ENCODE data around the gene TRUB2. TPM values are rescaled to one million over a fixed set of nuclear protein-coding genes. Genes with fewer than 3 reads are reported as not detected.

TRUB2 gene
- total RNA-seq, 2 donors from 2014 or later, result 24.5 to 40.0 TPM

GRCh38 chr9:128335161-128335560 lies 12.9 kb upstream of the TRUB2 start:
- Histone ChIP-seq H3K36me3 (peaks cover 4% of the 10 kb centered on the region), H3K4me3 (no peak overlapping the region), H3K27me3 (no peaks in the 10 kb centered on the region), H3K27ac (no peak overlapping the region), H3K9ac (ENCODE audit: low read depth in 2 of 2, low read length in 2 of 2) (no peak overlapping the region), H3K9me3 (no peaks in the 10 kb centered on the region), H3K4me1 (no peaks in the 10 kb centered on the region)
- TF ChIP-seq CTCF (IDR thresholded peaks at IDR 0.05), result no peak
- intact Hi-C loops (cut with DNase I), result no loop called here
- DNase-seq, result no peak

GRCh38 chr9:128333451-128333869 lies 11.2 kb upstream of the TRUB2 start:
- H3K4me1 ChIP-seq, result no peaks in the 10 kb centered on the region
- no peak overlapping the region for H3K27ac ChIP-seq
- H3K36me3 ChIP-seq, result peaks cover 4% of the 10 kb centered on the region
- H3K4me3 ChIP-seq, result no peak overlapping the region
- no peaks in the 10 kb centered on the region for H3K27me3 ChIP-seq
- intact Hi-C loops (cut with DNase I), result no loop called here
- TF ChIP-seq CTCF (IDR thresholded peaks at IDR 0.05), result no peak
- H3K9me3 ChIP-seq, result no peaks in the 10 kb centered on the region
- DNase-seq, result no peak
- no peak overlapping the region for H3K9ac ChIP-seq (ENCODE audit: low read depth in 2 of 2, low read length in 2 of 2)

GRCh38 chr9:128325629-128326028 lies 3.4 kb upstream of the TRUB2 start:
- Histone ChIP-seq H3K27ac (no peak overlapping the region), H3K27me3 (no peaks in the 10 kb centered on the region), H3K4me3 (no peak overlapping the region), H3K9me3 (no peaks in the 10 kb centered on the region), H3K36me3 (peaks cover 11% of the 10 kb centered on the region), H3K9ac (ENCODE audit: low read depth in 2 of 2, low read length in 2 of 2) (no peak overlapping the region), H3K4me1 (peaks cover 6% of the 10 kb centered on the region)
- no peak for TF ChIP-seq CTCF (IDR thresholded peaks at IDR 0.05)
- no peak for DNase-seq
- intact Hi-C loops (cut with DNase I), result no loop called here

- no peak for TF ChIP-seq CTCF (IDR thresholded peaks at IDR 0.05)
- peaks cover 6% of the 10 kb centered on the region for H3K4me1 ChIP-seq
- no peak for DNase-seq
- no peaks in the 10 kb centered on the region for H3K9me3 ChIP-seq
- intact Hi-C loops (cut with DNase I), result no loop called here
- no peak overlapping the region for H3K27ac ChIP-seq
- peaks cover 11% of the 10 kb centered on the region for H3K36me3 ChIP-seq
- no peak overlapping the region for H3K9ac ChIP-seq (ENCODE audit: low read depth in 2 of 2, low read length in 2 of 2)
- no peak overlapping the region for H3K4me3 ChIP-seq
- H3K27me3 ChIP-seq, result no peaks in the 10 kb centered on the region
Observed at GRCh38 chr9:128324401-128324800, 2.2 kb upstream of the TRUB2 start.

GRCh38 chr9:128323791-128324190 lies 1.5 kb upstream of the TRUB2 start:
- DNase-seq, result no peak
- H3K36me3 ChIP-seq, result peaks cover 11% of the 10 kb centered on the region
- intact Hi-C loops (cut with DNase I), result no loop called here
- H3K27ac ChIP-seq, result no peak overlapping the region
- TF ChIP-seq CTCF (IDR thresholded peaks at IDR 0.05), result no peak
- peak overlapping the region in 1 of 2 donors; percentile 73 for H3K9ac ChIP-seq (ENCODE audit: low read depth in 2 of 2, low read length in 2 of 2)
- H3K27me3 ChIP-seq, result no peaks in the 10 kb centered on the region
- no peaks in the 10 kb centered on the region for H3K9me3 ChIP-seq
- peak overlapping the region; percentile 95 for H3K4me3 ChIP-seq
- H3K4me1 ChIP-seq, result peaks cover 6% of the 10 kb centered on the region

All from colonic mucosa (tissue), 4 donors.